HG03432 (cell line): ENCODE results near the gene LMAN2.

Experiments used
- ATAC-seq: cut with Tn5 transposase; IDR thresholded peaks from one replicate; pipeline ENCODE4 v1.9.1; 2021; ENCODE audit warnings: mild to moderate bottlenecking, moderate library complexity; ENCODE audit not compliant: unreplicated experiment

Gene LMAN2

DNA sequence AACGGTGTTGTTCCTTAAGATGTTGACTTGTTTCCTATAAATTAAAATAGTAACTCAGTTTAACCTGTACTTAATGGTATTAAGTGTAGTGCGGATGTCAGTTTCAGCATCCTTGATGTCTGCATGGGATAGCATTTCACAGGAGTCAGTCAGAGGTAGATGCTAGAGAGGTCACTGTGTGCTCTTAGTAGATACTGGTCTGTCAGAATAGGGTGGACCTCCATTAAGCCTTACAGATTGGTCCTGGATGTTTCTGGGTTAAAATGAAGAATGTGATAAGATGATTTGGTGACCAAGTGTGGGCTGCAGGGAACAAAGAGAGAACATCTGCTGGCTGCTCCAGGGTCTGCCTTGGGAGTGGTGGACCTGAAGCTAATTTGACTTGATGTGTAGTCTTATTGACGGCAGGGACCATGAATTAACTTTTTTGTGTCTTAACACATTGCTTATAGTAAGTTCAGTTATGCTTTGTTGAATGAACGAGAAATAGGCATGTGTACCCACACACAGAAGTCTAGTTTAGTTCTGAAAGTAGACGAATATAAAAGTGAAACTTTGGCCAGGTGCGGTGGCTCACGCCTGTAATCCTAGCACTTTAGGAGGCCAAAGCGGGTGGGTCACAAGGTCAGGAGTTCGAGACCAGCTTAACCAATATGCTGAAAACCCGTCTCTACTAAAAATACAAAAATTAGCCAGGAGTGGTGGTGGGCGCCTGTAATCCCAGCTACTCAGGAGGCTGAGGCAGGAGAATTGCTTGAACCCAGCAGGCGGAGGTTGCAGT is 60.5 kb downstream of the LMAN2 start:
- no peak for ATAC-seq

DNA sequence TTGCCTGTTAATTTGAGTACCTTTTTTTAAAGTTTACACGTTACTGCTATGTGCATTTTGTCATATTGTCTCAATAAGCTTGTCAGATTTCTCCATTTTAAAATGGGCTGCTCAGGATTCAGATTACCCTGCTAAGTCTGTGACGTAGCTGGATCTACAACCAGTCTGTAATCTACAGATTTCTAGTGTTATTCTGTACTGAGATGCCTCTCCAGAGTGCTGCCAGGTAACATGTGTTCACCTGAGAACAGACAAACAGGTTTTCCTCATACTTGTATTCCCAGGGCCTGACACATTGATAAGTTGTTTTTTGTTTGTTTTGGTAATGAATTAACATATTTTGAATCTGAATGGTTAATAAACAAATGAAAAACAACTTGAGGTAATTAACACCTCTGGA is 63.3 kb downstream of the LMAN2 start:
- no peak for ATAC-seq
